ENCODE data around the gene SDF2.

Gene SDF2

DNA sequence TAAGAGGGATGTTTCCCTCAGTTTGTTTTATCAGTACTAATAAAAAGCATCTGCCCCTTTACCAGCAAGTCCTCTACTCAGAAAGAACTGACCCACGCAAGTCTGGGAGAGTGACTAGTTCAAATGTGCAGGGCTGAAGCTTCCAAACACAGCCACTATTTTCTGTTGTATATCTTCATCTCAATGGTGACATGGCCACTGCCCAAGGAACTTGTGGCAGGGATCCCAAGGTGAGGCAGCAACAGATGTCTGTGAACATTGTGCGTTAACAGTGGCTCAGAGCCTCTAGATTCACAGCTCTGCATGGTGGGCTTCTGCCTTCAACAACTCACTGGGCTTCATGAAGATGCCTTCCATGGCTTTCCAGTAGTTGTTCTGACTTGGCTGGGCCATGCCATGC lies 13.0 kb downstream of the SDF2 start:
- Histone ChIP-seq H3K36me3 (ENCODE audit: insufficient read depth, low read length) (peaks cover 22% of the 10 kb centered on the region), H3K4me1 (ENCODE audit: insufficient read depth, low read length) (peaks cover 23% of the 10 kb centered on the region), H3K4me3 (ENCODE audit: low read depth in 1 of 2, low read length in 2 of 2) (no peak overlapping the region), H3K27ac (ENCODE audit: low read depth, low read length) (no peak overlapping the region), H3K9me3 (ENCODE audit: low read length) (no peaks in the 10 kb centered on the region), H3K9ac (ENCODE audit: low read length) (no peak overlapping the region), H3K27me3 (ENCODE audit: control insufficient read depth in 1 of 2, insufficient read depth in 2 of 2, low read length in 2 of 2) (no peaks in the 10 kb centered on the region)

GRCh38 chr17:28646039-28646754 lies 15.5 kb downstream of the SDF2 start:
- peaks cover 35% of the 10 kb centered on the region for H3K4me1 ChIP-seq (ENCODE audit: insufficient read depth, low read length)
- H3K4me3 ChIP-seq (ENCODE audit: low read depth in 1 of 2, low read length in 2 of 2): peak overlapping the region in 1 of 2 donors; percentile 80
- H3K9me3 ChIP-seq (ENCODE audit: low read length): no peaks in the 10 kb centered on the region
- H3K9ac ChIP-seq (ENCODE audit: low read length): peak overlapping the region; percentile 5
- no peaks in the 10 kb centered on the region for H3K27me3 ChIP-seq (ENCODE audit: control insufficient read depth in 1 of 2, insufficient read depth in 2 of 2, low read length in 2 of 2)
- H3K27ac ChIP-seq (ENCODE audit: low read depth, low read length): peak overlapping the region; percentile 96
- H3K36me3 ChIP-seq (ENCODE audit: insufficient read depth, low read length): peaks cover 27% of the 10 kb centered on the region

DNA sequence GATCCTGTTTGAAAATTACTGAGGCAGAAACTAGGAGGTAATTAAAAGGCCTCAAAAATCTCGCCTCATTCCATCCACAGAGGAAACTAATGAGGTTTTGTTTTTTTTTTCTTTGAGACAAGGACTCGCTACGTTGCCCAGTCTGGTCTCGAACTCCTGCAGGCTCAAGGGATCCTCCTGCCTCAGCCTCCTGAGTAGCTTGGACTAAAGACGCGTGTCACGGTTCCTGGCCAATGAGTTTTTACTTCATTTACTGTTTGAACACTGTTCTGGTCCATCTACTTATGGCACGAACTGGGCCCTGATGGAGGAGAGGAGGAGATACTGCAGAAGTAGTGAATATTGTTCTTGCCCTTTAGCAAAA lies 16.1 kb downstream of the SDF2 start:
- Histone ChIP-seq H3K27ac (ENCODE audit: low read depth, low read length) (peak overlapping the region; percentile 96), H3K4me3 (ENCODE audit: low read depth in 1 of 2, low read length in 2 of 2) (peak overlapping the region; percentile 51 to 80), H3K9me3 (ENCODE audit: low read length) (no peaks in the 10 kb centered on the region), H3K27me3 (ENCODE audit: control insufficient read depth in 1 of 2, insufficient read depth in 2 of 2, low read length in 2 of 2) (no peaks in the 10 kb centered on the region), H3K36me3 (ENCODE audit: insufficient read depth, low read length) (peaks cover 29% of the 10 kb centered on the region), H3K9ac (ENCODE audit: low read length) (peak overlapping the region; percentile 87), H3K4me1 (ENCODE audit: insufficient read depth, low read length) (peaks cover 35% of the 10 kb centered on the region)

- peaks cover 35% of the 10 kb centered on the region for H3K4me1 ChIP-seq (ENCODE audit: insufficient read depth, low read length)
- peak within 1 kb of the TSS; percentile 96 for H3K27ac ChIP-seq (ENCODE audit: low read depth, low read length)
- peak within 1 kb of the TSS; percentile 87 for H3K9ac ChIP-seq (ENCODE audit: low read length)
- H3K9me3 ChIP-seq (ENCODE audit: low read length): no peaks in the 10 kb centered on the region
- no peaks in the 10 kb centered on the region for H3K27me3 ChIP-seq (ENCODE audit: control insufficient read depth in 1 of 2, insufficient read depth in 2 of 2, low read length in 2 of 2)
- H3K36me3 ChIP-seq (ENCODE audit: insufficient read depth, low read length): peaks cover 32% of the 10 kb centered on the region
- peak within 1 kb of the TSS; percentile 51 to 80 for H3K4me3 ChIP-seq (ENCODE audit: low read depth in 1 of 2, low read length in 2 of 2)
These were observed 16.7 kb downstream of the SDF2 start, which contains the start of gene BLTP2 for GRCh38 chr17:28644787-28645575. Gene BLTP2 (minus strand): TSS chr17:28645158. CDS start chr17:28645056, 102 bp downstream.

- Histone ChIP-seq H3K9ac (ENCODE audit: low read length) (peak overlapping the region; percentile 44), H3K36me3 (ENCODE audit: insufficient read depth, low read length) (peaks cover 40% of the 10 kb centered on the region), H3K27me3 (ENCODE audit: control insufficient read depth in 1 of 2, insufficient read depth in 2 of 2, low read length in 2 of 2) (no peaks in the 10 kb centered on the region), H3K4me3 (ENCODE audit: low read depth in 1 of 2, low read length in 2 of 2) (peak overlapping the region; percentile 51 to 71), H3K27ac (ENCODE audit: low read depth, low read length) (peak overlapping the region; percentile 96), H3K9me3 (ENCODE audit: low read length) (no peaks in the 10 kb centered on the region), H3K4me1 (ENCODE audit: insufficient read depth, low read length) (peaks cover 35% of the 10 kb centered on the region)
These were observed 17.5 kb downstream of the SDF2 start for GRCh38 chr17:28643983-28644786.

DNA sequence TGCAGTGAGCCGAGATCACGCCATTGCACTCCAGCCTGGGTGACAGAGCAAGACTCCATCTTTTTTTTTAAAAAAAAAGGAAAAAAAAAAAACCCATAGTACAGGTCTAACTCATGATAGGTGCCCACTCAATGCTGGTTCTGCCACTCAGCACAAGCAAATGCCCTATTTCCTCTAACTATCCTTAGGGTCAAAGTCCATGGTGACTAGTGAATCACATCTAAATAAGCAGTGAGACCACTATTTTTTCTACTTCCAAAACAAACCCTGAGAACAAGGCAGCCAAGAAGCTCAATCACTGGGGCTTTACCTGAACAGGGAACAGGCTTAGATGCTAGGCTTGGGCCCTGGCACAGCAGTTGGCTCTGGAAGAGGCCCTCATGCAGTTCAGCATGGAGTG lies 20.1 kb downstream of the SDF2 start:
- no peak overlapping the region for H3K4me3 ChIP-seq (ENCODE audit: low read depth in 1 of 2, low read length in 2 of 2)
- H3K9me3 ChIP-seq (ENCODE audit: low read length): no peaks in the 10 kb centered on the region
- H3K27ac ChIP-seq (ENCODE audit: low read depth, low read length): no peak overlapping the region
- no peak overlapping the region for H3K9ac ChIP-seq (ENCODE audit: low read length)
- peaks cover 58% of the 10 kb centered on the region for H3K36me3 ChIP-seq (ENCODE audit: insufficient read depth, low read length)
- peaks cover 30% of the 10 kb centered on the region for H3K4me1 ChIP-seq (ENCODE audit: insufficient read depth, low read length)
- no peaks in the 10 kb centered on the region for H3K27me3 ChIP-seq (ENCODE audit: control insufficient read depth in 1 of 2, insufficient read depth in 2 of 2, low read length in 2 of 2)

GRCh38 chr17:28635506-28635905 lies 26.2 kb downstream of the SDF2 start:
- Histone ChIP-seq H3K9ac (ENCODE audit: low read length) (no peak overlapping the region), H3K4me3 (ENCODE audit: low read depth in 1 of 2, low read length in 2 of 2) (no peak overlapping the region), H3K9me3 (ENCODE audit: low read length) (no peaks in the 10 kb centered on the region), H3K36me3 (ENCODE audit: insufficient read depth, low read length) (peaks cover 97% of the 10 kb centered on the region), H3K27me3 (ENCODE audit: control insufficient read depth in 1 of 2, insufficient read depth in 2 of 2, low read length in 2 of 2) (no peaks in the 10 kb centered on the region), H3K4me1 (ENCODE audit: insufficient read depth, low read length) (peaks cover 6% of the 10 kb centered on the region), H3K27ac (ENCODE audit: low read depth, low read length) (no peak overlapping the region)

- Histone ChIP-seq H3K4me1 (ENCODE audit: insufficient read depth, low read length) (peaks cover 6% of the 10 kb centered on the region), H3K9ac (ENCODE audit: low read length) (no peak overlapping the region), H3K27ac (ENCODE audit: low read depth, low read length) (no peak overlapping the region), H3K27me3 (ENCODE audit: control insufficient read depth in 1 of 2, insufficient read depth in 2 of 2, low read length in 2 of 2) (no peaks in the 10 kb centered on the region), H3K36me3 (ENCODE audit: insufficient read depth, low read length) (peaks cover 89% of the 10 kb centered on the region), H3K4me3 (ENCODE audit: low read depth in 1 of 2, low read length in 2 of 2) (no peak overlapping the region), H3K9me3 (ENCODE audit: low read length) (no peaks in the 10 kb centered on the region)
These were observed 27.4 kb downstream of the SDF2 start for GRCh38 chr17:28634206-28634865.

DNA sequence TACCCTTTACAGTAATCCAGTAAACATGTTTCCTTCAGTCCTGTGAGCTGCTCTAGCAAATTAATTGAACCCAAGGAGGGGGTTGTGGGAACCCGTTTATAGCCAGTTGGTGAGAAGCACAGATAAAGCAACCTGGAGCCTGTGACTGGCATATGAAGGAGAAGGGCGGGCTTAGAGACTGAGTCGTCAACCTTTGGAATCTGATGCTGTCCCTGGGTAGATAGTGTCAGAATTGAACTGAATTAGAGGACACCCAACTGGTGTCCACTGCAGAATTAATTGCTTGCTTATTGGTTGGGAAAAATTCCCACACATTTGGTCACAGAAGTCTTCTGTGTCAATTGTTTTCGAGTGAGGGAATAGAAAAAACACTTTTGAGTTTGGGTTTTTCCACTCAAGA lies 34.9 kb downstream of the SDF2 start:
- Histone ChIP-seq H3K9me3 (ENCODE audit: low read length) (no peaks in the 10 kb centered on the region), H3K36me3 (ENCODE audit: insufficient read depth, low read length) (peaks cover 52% of the 10 kb centered on the region), H3K9ac (ENCODE audit: low read length) (no peak overlapping the region), H3K4me1 (ENCODE audit: insufficient read depth, low read length) (peaks cover 6% of the 10 kb centered on the region), H3K4me3 (ENCODE audit: low read depth in 1 of 2, low read length in 2 of 2) (no peak overlapping the region), H3K27ac (ENCODE audit: low read depth, low read length) (no peak overlapping the region), H3K27me3 (ENCODE audit: control insufficient read depth in 1 of 2, insufficient read depth in 2 of 2, low read length in 2 of 2) (no peaks in the 10 kb centered on the region)

- H3K27ac ChIP-seq (ENCODE audit: low read depth, low read length): no peak overlapping the region
- peaks cover 65% of the 10 kb centered on the region for H3K36me3 ChIP-seq (ENCODE audit: insufficient read depth, low read length)
These were observed 37.6 kb downstream of the SDF2 start for GRCh38 chr17:28624148-28624547.

GRCh38 chr17:28623696-28624095 lies 38.0 kb downstream of the SDF2 start:
- no peak overlapping the region for H3K27ac ChIP-seq (ENCODE audit: low read depth, low read length)
- H3K9ac ChIP-seq (ENCODE audit: low read length): no peak overlapping the region
- H3K27me3 ChIP-seq (ENCODE audit: control insufficient read depth in 1 of 2, insufficient read depth in 2 of 2, low read length in 2 of 2): no peaks in the 10 kb centered on the region
- H3K4me3 ChIP-seq (ENCODE audit: low read depth in 1 of 2, low read length in 2 of 2): no peak overlapping the region
- H3K4me1 ChIP-seq (ENCODE audit: insufficient read depth, low read length): no peaks in the 10 kb centered on the region
- H3K36me3 ChIP-seq (ENCODE audit: insufficient read depth, low read length): peaks cover 69% of the 10 kb centered on the region
- H3K9me3 ChIP-seq (ENCODE audit: low read length): no peaks in the 10 kb centered on the region

More at GRCh38 chr17:28624148-28624547, 37.6 kb downstream of the SDF2 start:
- H3K4me1 ChIP-seq (ENCODE audit: insufficient read depth, low read length): no peaks in the 10 kb centered on the region
- H3K9me3 ChIP-seq (ENCODE audit: low read length): no peaks in the 10 kb centered on the region
- no peak overlapping the region for H3K4me3 ChIP-seq (ENCODE audit: low read depth in 1 of 2, low read length in 2 of 2)
- H3K27me3 ChIP-seq (ENCODE audit: control insufficient read depth in 1 of 2, insufficient read depth in 2 of 2, low read length in 2 of 2): no peaks in the 10 kb centered on the region
- no peak overlapping the region for H3K9ac ChIP-seq (ENCODE audit: low read length)

Measured in muscle layer of colon (tissue), 2 donors.